ENCODE data around the gene LPO.

The LPO gene

GRCh38 chr17:58264407-58265103, 26.2 kb downstream of the LPO start:
- DNase-seq, result no peak

GRCh38 chr17:58265271-58265670, 26.9 kb downstream of the LPO start:
- DNase-seq, result no peak

- DNase-seq, result no peak
Observed at GRCh38 chr17:58265902-58266875, 27.8 kb downstream of the LPO start.

- DNase-seq, result peak; percentile 45
Observed at GRCh38 chr17:58267347-58268324, 29.3 kb downstream of the LPO start.

GRCh38 chr17:58268326-58268725, 29.9 kb downstream of the LPO start:
- no peak for DNase-seq

GRCh38 chr17:58268774-58269556, 30.6 kb downstream of the LPO start:
- DNase-seq, result no peak

- DNase-seq, result no peak
Observed at GRCh38 chr17:58269557-58270291, 31.3 kb downstream of the LPO start.

- DNase-seq, result peak; percentile 46
Observed at GRCh38 chr17:58270476-58271215, 32.3 kb downstream of the LPO start.

GRCh38 chr17:58271216-58271931, 33.0 kb downstream of the LPO start:
- peak; percentile 38 for DNase-seq

- DNase-seq, result peak; percentile 50
Observed at GRCh38 chr17:58272367-58273280, 34.2 kb downstream of the LPO start.

- no peak for DNase-seq
Observed at GRCh38 chr17:58273453-58274104, 35.2 kb downstream of the LPO start.

- no peak for DNase-seq
Observed at GRCh38 chr17:58275417-58275816, 37.0 kb downstream of the LPO start.

- DNase-seq, result no peak
Observed at GRCh38 chr17:58276423-58276822, 38.0 kb downstream of the LPO start.

- DNase-seq, result peak; percentile 43
Observed at GRCh38 chr17:58277107-58277801, 38.9 kb downstream of the LPO start.

GRCh38 chr17:58277802-58278595, 39.6 kb downstream of the LPO start:
- peak; percentile 49 for DNase-seq

GRCh38 chr17:58278661-58279015, 40.3 kb downstream of the LPO start:
- peak; percentile 53 for DNase-seq

All from activated CD8-positive, alpha-beta memory T cell treated with anti-CD3 and anti-CD28 coated beads for 24 hours (primary cell).